Right lobe of liver (tissue), 4 donors: Measurements from ENCODE around the gene SLC13A3.

Experiments
- POLR2A ChIP-seq: fragments of 450-650 bp; IDR thresholded peaks from one replicate; pipeline ENCODE4 v1.6.1; 2017; ENCODE audit warnings: antibody characterized with exemption, mild to moderate bottlenecking
- TF ChIP-seq, protein P1 (sequence below), 4 donors: fragments of 200-600 bp in 3 of 4; fragments of 450-650 bp in 1 of 4; IDR thresholded peaks; one replicate each; pipeline versions ENCODE4 v1.5.1 to v1.8.0; 2016 to 2022; ENCODE audit warnings: antibody characterized with exemption in 4 of 4, mild to moderate bottlenecking in 2 of 4
- donor health status: DM: no; HTN: no; CAD: no.
- donor health status: DM: no; HTN: no; CAD: no.
- donor health status: DM: no; HTN: yes; CAD: no.

DNA sequence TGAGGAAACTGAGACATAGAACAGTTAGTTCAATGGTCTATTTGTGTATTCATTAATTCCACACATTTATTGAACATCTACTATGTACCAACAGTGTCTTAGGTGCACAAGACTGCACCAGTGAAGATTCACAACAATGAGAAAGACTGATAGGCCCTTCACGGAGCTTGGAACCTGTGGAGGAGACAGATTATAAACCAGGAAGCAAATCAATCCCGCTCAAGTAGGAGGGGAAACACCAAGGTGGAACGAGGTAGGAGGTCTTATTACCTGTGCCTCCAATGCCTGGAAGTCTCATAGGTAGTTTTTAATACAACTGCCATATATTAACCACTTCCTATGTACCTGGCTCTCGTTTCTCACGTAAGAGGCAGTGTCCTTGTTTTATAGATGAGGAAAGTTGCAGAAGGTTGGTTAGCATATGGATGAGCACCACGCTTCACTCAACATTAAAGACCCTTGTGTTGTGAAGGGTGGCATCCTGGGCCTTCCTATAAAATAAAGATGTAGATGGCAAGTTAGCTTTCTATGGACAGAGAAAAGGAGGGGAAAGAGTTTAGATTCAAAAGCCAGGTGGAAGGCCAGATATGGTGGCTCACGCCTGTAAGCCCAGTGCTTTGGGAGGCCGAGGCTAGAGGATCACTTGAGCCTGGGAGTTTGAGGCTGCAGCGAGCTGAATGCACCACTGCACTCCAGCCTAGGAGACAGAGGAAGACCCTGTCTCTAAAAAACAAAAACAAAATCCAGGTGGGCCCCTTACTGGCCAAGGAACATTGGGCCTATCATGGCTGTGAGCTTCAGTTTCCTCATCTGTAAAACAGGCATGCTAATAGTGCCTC lies 45.1 kb downstream of the SLC13A3 start:
- TF ChIP-seq, protein P1, sequence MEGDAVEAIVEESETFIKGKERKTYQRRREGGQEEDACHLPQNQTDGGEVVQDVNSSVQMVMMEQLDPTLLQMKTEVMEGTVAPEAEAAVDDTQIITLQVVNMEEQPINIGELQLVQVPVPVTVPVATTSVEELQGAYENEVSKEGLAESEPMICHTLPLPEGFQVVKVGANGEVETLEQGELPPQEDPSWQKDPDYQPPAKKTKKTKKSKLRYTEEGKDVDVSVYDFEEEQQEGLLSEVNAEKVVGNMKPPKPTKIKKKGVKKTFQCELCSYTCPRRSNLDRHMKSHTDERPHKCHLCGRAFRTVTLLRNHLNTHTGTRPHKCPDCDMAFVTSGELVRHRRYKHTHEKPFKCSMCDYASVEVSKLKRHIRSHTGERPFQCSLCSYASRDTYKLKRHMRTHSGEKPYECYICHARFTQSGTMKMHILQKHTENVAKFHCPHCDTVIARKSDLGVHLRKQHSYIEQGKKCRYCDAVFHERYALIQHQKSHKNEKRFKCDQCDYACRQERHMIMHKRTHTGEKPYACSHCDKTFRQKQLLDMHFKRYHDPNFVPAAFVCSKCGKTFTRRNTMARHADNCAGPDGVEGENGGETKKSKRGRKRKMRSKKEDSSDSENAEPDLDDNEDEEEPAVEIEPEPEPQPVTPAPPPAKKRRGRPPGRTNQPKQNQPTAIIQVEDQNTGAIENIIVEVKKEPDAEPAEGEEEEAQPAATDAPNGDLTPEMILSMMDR (IDR thresholded peaks at IDR 0.05) = no peak
- TF ChIP-seq POLR2A = no peak
